Measurements from ENCODE around the gene NOL3. TPM values are rescaled to one million over a fixed set of nuclear protein-coding genes. Genes with fewer than 3 reads are reported as not detected.

Gene NOL3
- total RNA-seq, 1 experiment from 2014 or later, result 68.0 TPM

DNA sequence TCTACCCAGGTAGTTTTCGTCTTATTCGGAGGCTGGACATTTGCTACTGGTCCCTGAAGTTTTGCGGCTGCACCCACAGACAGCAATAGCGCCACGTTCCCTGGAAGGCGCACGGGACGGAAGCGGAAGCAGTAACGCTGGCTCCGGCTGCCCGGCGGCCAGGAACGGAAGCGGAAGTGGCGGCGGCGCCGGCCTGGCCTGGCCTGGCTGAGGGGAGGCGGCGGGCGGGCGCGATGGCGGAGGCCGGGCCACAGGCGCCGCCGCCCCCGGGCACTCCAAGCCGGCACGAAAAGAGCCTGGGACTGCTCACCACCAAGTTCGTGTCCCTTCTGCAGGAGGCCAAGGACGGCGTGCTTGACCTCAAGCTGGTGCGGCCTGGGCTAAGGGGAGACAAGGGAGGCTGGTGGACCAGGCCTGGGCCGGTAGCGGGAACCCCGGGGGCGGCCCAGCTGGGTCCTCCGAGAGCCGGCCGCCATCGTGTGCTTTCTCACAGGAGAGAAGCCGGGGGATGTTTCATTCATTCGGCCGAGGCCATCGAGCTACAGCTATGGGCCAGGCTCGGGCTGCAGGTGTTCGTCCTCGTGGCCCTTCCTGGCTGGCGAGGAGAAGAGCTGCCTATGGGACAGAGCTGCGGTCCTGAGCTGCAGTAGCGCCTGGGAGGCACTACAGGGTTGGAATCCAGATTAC lies 21.8 kb downstream of the NOL3 start, which contains the start of gene E2F4:
TSS of gene E2F4 (plus strand) at position 161 of the 687 bp plus-strand sequence. CDS start at position 234, 73 bp downstream.
- intact Hi-C loops (cut with micrococcal nuclease; ENCODE audit: unreplicated experiment), result loop anchor here (10.0 kb wide), 2 partner anchors 203 to 273 kb away; partner anchors contain the start of gene TPPP3
- DNase-seq, result peak; percentile 80 to 87
- H3K27ac ChIP-seq, result no peak within 1 kb of the TSS
- H3K9me2 ChIP-seq (ENCODE audit: insufficient read depth), result no peaks in the 10 kb centered on the region
- CTCF ChIA-PET, result interaction anchor here (0.6 to 0.7 kb wide), 4 partner anchors 9 to 310 kb away, joined by 3 to 4 read pairs (median 3); no protein-coding TSS in a partner anchor
- peaks cover 25% of the 10 kb centered on the region; the same call in 1 of the 2 replicates for H3K36me3 ChIP-seq (ENCODE audit: low read depth)
- H3K4me3 ChIP-seq, result peak within 1 kb of the TSS; percentile 92
- peaks cover 36% of the 10 kb centered on the region for H3K79me2 ChIP-seq (ENCODE audit: low read depth)
- peak within 1 kb of the TSS; percentile 96 for H3K4me2 ChIP-seq
- POLR2A ChIA-PET (ENCODE audit: unreplicated experiment), result no interaction called here
- TF ChIP-seq, protein P1, sequence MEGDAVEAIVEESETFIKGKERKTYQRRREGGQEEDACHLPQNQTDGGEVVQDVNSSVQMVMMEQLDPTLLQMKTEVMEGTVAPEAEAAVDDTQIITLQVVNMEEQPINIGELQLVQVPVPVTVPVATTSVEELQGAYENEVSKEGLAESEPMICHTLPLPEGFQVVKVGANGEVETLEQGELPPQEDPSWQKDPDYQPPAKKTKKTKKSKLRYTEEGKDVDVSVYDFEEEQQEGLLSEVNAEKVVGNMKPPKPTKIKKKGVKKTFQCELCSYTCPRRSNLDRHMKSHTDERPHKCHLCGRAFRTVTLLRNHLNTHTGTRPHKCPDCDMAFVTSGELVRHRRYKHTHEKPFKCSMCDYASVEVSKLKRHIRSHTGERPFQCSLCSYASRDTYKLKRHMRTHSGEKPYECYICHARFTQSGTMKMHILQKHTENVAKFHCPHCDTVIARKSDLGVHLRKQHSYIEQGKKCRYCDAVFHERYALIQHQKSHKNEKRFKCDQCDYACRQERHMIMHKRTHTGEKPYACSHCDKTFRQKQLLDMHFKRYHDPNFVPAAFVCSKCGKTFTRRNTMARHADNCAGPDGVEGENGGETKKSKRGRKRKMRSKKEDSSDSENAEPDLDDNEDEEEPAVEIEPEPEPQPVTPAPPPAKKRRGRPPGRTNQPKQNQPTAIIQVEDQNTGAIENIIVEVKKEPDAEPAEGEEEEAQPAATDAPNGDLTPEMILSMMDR (conservative IDR thresholded peaks at IDR 0.05), result no peak
- TF ChIP-seq EZH2 (IDR thresholded peaks at IDR 0.05; ENCODE audit: low read depth), result no peak
- H3K4me1 ChIP-seq (replicated peaks; ENCODE audit: insufficient read depth), result peaks cover 32% of the 10 kb centered on the region
- H3K27me3 ChIP-seq (ENCODE audit: insufficient read depth, low read depth), result no peaks in the 10 kb centered on the region
- H2AFZ ChIP-seq, result peak within 1 kb of the TSS; percentile 80
- no TSS peak for BruUV-seq (replicated peaks)
- peaks cover 37% of the 10 kb centered on the region for H3F3A ChIP-seq (ENCODE audit: insufficient read depth, low read depth)
- peaks cover 9% of the 10 kb centered on the region for H4K20me1 ChIP-seq (ENCODE audit: insufficient read depth)
- H3K9me3 ChIP-seq (ENCODE audit: insufficient read depth, low read depth), result no peaks in the 10 kb centered on the region

DNA sequence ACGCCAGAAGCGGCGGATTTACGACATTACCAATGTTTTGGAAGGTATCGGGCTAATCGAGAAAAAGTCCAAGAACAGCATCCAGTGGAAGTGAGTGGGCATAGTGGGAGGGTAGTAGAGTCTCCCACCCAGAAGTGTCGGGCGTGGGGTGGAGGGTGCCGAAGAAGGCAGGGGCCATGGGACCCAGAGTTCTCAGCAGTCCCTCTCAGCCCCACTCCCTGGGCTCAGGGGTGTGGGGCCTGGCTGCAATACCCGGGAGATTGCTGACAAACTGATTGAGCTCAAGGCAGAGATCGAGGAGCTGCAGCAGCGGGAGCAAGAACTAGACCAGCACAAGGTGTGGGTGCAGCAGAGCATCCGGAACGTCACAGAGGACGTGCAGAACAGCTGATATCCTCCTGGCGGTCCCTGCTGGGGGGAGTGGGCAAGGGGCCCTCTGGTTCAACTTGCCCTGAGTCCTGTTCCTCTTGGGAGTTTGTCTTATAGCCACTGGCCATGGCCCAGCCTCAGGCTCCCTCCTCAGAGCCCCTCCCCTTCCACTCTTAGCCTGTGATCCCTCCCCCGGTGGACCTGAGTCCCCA lies 22.5 kb downstream of the NOL3 start:
- BruUV-seq (replicated peaks), result no TSS peak
- H3K27me3 ChIP-seq (ENCODE audit: insufficient read depth, low read depth), result no peaks in the 10 kb centered on the region
- DNase-seq, result no peak
- intact Hi-C loops (cut with micrococcal nuclease; ENCODE audit: unreplicated experiment), result loop anchor here (10.0 kb wide), 2 partner anchors 202 to 272 kb away; partner anchors contain the start of gene TPPP3
- no peak for TF ChIP-seq EZH2 (IDR thresholded peaks at IDR 0.05; ENCODE audit: low read depth)
- TF ChIP-seq, protein P1 (conservative IDR thresholded peaks at IDR 0.05), result no peak
- H4K20me1 ChIP-seq (ENCODE audit: insufficient read depth), result peaks cover 14% of the 10 kb centered on the region
- no peak overlapping the region for H2AFZ ChIP-seq
- H3K79me2 ChIP-seq (ENCODE audit: low read depth), result peaks cover 36% of the 10 kb centered on the region
- H3K27ac ChIP-seq, result no peak overlapping the region
- H3K4me3 ChIP-seq, result peak overlapping the region; percentile 92
- peaks cover 39% of the 10 kb centered on the region for H3K4me1 ChIP-seq (replicated peaks; ENCODE audit: insufficient read depth)
- H3K36me3 ChIP-seq (ENCODE audit: low read depth), result peaks cover 25% of the 10 kb centered on the region; the same call in 1 of the 2 replicates
- H3F3A ChIP-seq (ENCODE audit: insufficient read depth, low read depth), result peaks cover 44% of the 10 kb centered on the region
- ChIA-PET CTCF (interaction anchor here (0.5 to 0.7 kb wide), 5 partner anchors 8 to 310 kb away, joined by 3 to 8 read pairs (median 3); no protein-coding TSS in a partner anchor), POLR2A (ENCODE audit: unreplicated experiment) (interaction anchor here (0.7 kb wide), 1 partner anchor 76 kb away, joined by 5 read pairs; no protein-coding TSS in a partner anchor)
- H3K9me3 ChIP-seq (ENCODE audit: insufficient read depth, low read depth), result no peaks in the 10 kb centered on the region
- H3K4me2 ChIP-seq, result peak overlapping the region; percentile 96
- no peaks in the 10 kb centered on the region for H3K9me2 ChIP-seq (ENCODE audit: insufficient read depth)

DNA sequence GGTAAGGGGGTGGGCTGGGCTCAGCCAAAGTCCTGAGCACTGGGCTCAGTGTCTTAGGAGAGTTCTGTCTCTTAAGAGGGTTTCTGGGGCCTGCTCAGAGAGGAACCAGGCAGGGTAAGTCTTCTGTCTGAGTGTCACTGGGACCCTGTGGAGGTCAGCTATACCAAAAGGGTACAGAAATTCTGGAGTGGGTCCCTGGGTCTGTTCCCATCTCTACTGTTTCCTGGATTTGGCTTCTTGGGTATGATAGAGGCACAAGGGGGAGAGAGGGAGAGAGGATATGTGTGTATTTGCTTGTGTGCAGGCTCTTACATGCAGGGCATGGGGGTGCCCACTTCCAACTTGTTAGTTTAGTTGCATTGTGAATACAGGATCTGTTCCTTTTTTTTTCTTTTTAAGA lies 23.2 kb downstream of the NOL3 start:
- no peak for TF ChIP-seq EZH2 (IDR thresholded peaks at IDR 0.05; ENCODE audit: low read depth)
- TF ChIP-seq, protein P1 (conservative IDR thresholded peaks at IDR 0.05), result no peak
- Histone ChIP-seq H2AFZ (no peak overlapping the region), H4K20me1 (ENCODE audit: insufficient read depth) (peaks cover 16% of the 10 kb centered on the region), H3K9me2 (ENCODE audit: insufficient read depth) (no peaks in the 10 kb centered on the region), H3K4me2 (peak overlapping the region; percentile 96), H3K9me3 (ENCODE audit: insufficient read depth, low read depth) (no peaks in the 10 kb centered on the region), H3K27me3 (ENCODE audit: insufficient read depth, low read depth) (no peaks in the 10 kb centered on the region), H3K27ac (no peak overlapping the region), H3K79me2 (ENCODE audit: low read depth) (peaks cover 36% of the 10 kb centered on the region), H3K4me3 (peak overlapping the region; percentile 92; the same call in 1 of the 2 replicates), H3F3A (ENCODE audit: insufficient read depth, low read depth) (peaks cover 51% of the 10 kb centered on the region), H3K4me1 (replicated peaks; ENCODE audit: insufficient read depth) (peaks cover 46% of the 10 kb centered on the region), H3K36me3 (ENCODE audit: low read depth) (peaks cover 25% of the 10 kb centered on the region; the same call in 1 of the 2 replicates)
- DNase-seq, result no peak
- POLR2A ChIA-PET (ENCODE audit: unreplicated experiment), result interaction anchor here (0.7 kb wide), 1 partner anchor 75 kb away, joined by 5 read pairs; no protein-coding TSS in a partner anchor
- CTCF ChIA-PET, result interaction anchor here (0.5 kb wide), 1 partner anchor 15 kb away, joined by 8 read pairs; no protein-coding TSS in a partner anchor
- intact Hi-C loops (cut with micrococcal nuclease; ENCODE audit: unreplicated experiment), result loop anchor here (10.0 kb wide), 2 partner anchors 201 to 271 kb away; partner anchors contain the start of gene TPPP3
- no TSS peak for BruUV-seq (replicated peaks)

All from PC-9 (cell line).